ENCODE data around the gene INHBA. TPM values are rescaled to one million over a fixed set of nuclear protein-coding genes. Genes with fewer than 3 reads are reported as not detected.

The INHBA gene
- polyA plus RNA-seq (2013, experiment 1 of 2) = 0.21 TPM
- 0.17 TPM for polyA plus RNA-seq (2013, experiment 2 of 2)

DNA sequence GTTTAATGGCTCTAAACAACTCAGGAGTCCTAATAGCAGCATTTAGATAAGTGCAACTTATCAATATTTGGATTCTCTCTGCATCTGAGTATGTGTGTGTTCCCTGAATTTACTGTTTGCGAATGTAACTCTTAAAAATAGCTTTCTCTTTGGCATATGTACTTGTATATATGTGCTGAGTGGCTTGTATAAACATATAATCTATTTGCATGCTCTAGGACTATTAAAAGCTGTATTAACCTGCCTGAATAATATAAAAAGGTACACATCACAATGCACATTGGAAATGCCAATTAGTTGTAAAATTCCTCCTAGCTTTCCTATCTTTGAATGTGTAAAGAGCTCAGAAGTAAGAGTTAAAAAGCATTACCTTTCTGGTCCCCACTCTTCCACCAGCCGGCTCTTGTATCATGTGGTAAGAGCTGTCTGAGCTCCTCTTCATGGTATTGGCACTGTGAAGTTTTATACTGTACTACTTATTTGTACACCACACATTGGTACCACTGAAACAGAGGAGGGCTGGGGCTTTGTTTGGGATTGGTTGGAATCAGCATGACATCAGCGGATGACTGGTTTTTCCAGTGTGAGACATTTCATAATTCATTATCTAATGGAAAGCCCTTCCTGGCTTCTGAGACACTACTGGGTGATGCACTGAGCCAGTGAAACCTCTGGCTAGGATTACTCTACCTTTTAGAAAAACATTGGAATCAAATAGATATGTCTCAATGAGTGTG, at the start of gene INHBA:
TSS of gene INHBA (minus strand) at position 456 of the 737 bp plus-strand sequence. CDS start 2,716 bp downstream, outside the sequence.
- H2BK15ac ChIP-seq (replicated peaks; ENCODE audit: low read depth) = no peak within 1 kb of the TSS
- no peaks in the 10 kb centered on the region for H3K36me3 ChIP-seq (ENCODE audit: control insufficient read depth, insufficient read depth, low read length)
- H2BK120ac ChIP-seq (ENCODE audit: low read depth, low read length) = no peak within 1 kb of the TSS
- no peaks in the 10 kb centered on the region for H3K79me1 ChIP-seq (ENCODE audit: low read length)
- no peak within 1 kb of the TSS for H3K18ac ChIP-seq (ENCODE audit: low read length)
- DNase-seq = no peak
- no peaks in the 10 kb centered on the region for H3K79me2 ChIP-seq (ENCODE audit: control insufficient read depth, insufficient read depth, low read length)
- no peak within 1 kb of the TSS for H3K56ac ChIP-seq (ENCODE audit: low read length)
- H4K5ac ChIP-seq (ENCODE audit: low read length) = no peak within 1 kb of the TSS
- peaks cover 3% of the 10 kb centered on the region for H3K4me1 ChIP-seq (ENCODE audit: control insufficient read depth, low read depth, low read length)
- no peak within 1 kb of the TSS for H3K4ac ChIP-seq (ENCODE audit: low read depth, low read length)
- H3K9ac ChIP-seq (ENCODE audit: low read length) = no peak within 1 kb of the TSS
- H3K4me2 ChIP-seq (ENCODE audit: low read length) = no peak within 1 kb of the TSS
- H3K27ac ChIP-seq (ENCODE audit: low read depth, low read length) = no peak within 1 kb of the TSS
- no peak within 1 kb of the TSS for H3K23ac ChIP-seq (ENCODE audit: low read length)
- H2BK5ac ChIP-seq (ENCODE audit: low read length) = no peak within 1 kb of the TSS
- no peak within 1 kb of the TSS for H2AK5ac ChIP-seq (ENCODE audit: low read length)
- H3K27me3 ChIP-seq (ENCODE audit: insufficient read depth, low read length, poor library complexity) = no peaks in the 10 kb centered on the region
- no peak within 1 kb of the TSS for H3K4me3 ChIP-seq (ENCODE audit: low read length)
- H4K8ac ChIP-seq (ENCODE audit: low read depth, low read length) = no peak within 1 kb of the TSS
- no CpG with 5 or more reads among the region's 3 CpGs for WGBS (ENCODE audit: extremely low coverage, insufficient coverage, low lambda C conversion rate)

DNA sequence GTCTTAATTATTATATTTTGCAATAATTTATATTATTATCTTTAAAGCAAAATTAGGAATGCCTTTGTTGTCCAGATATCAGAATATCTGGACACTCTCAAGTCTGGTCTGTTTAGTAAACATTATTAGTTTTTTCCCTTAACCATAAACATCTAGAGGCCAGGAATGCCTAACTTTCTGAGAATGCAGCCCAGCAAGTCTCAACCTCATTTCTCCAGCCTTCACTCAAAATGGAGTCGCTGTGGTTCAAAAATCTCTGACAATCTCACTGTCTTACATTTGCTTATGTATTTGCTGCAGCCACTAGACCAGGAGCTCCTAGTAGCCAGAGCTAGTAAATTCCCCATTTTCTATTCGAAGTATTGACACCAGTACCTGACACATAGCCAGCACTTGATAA, 49.7 kb upstream of the INHBA start:
- Histone ChIP-seq H3K4ac (ENCODE audit: low read depth, low read length) (no peak overlapping the region), H3K23ac (ENCODE audit: low read length) (no peak overlapping the region), H3K27ac (ENCODE audit: low read depth, low read length) (no peak overlapping the region), H3K56ac (ENCODE audit: low read length) (no peak overlapping the region), H4K8ac (ENCODE audit: low read depth, low read length) (no peak overlapping the region), H3K4me2 (ENCODE audit: low read length) (no peak overlapping the region), H2BK15ac (replicated peaks; ENCODE audit: low read depth) (no peak overlapping the region), H3K4me3 (ENCODE audit: low read length) (no peak overlapping the region), H3K79me2 (ENCODE audit: control insufficient read depth, insufficient read depth, low read length) (no peaks in the 10 kb centered on the region), H2BK5ac (ENCODE audit: low read length) (no peak overlapping the region), H2AK5ac (ENCODE audit: low read length) (no peak overlapping the region), H3K18ac (ENCODE audit: low read length) (no peak overlapping the region), H3K36me3 (ENCODE audit: control insufficient read depth, insufficient read depth, low read length) (no peaks in the 10 kb centered on the region), H3K4me1 (ENCODE audit: control insufficient read depth, low read depth, low read length) (no peaks in the 10 kb centered on the region), H3K9ac (ENCODE audit: low read length) (no peak overlapping the region), H3K79me1 (ENCODE audit: low read length) (no peaks in the 10 kb centered on the region), H2BK120ac (ENCODE audit: low read depth, low read length) (no peak overlapping the region), H4K5ac (ENCODE audit: low read length) (no peak overlapping the region), H3K27me3 (ENCODE audit: insufficient read depth, low read length, poor library complexity) (no peaks in the 10 kb centered on the region)
- no peak for DNase-seq
- WGBS (ENCODE audit: extremely low coverage, insufficient coverage, low lambda C conversion rate) = no CpG with 5 or more reads among the region's 2 CpGs

DNA sequence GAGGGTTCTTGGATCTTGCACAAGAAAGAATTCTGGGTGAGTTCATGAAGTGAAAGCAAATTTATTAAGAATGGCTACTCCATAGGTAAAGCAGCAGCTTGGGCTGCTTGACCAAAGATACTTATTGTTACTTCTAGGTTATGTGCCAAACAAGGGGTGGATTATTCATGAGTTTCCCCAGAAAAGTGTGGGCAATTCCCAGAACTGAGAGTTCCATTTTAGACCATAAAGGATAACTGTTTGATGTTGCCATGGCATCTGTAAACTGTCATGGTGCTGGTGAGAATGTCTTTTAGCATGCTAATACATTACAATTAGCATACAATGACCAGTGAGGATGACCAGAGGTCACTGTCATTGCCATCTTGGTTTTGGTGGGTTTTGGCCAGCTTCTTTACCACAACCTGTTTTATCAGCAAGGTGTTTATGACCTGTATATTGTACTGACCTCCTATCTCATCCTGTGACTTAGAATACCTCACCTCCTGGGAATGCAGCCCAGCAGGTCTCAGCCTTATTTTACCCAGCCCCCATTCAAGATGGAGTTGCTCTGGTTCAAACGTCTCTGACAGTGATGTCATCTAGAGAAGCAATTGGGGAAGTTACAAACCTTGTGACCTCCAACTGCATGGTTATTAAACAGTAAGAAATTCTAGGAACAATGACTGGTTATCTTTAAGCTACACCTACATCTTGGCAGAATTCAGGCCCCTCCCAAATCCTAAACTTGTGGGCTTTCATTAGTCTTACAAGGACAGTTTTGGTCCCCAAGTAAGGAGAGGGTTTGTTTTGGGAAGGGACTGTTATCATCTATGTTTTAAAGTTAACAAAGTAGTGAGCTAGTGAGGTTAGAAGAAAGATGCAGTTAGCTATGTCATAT, 48.0 kb upstream of the INHBA start:
- Histone ChIP-seq H3K4me2 (ENCODE audit: low read length) (no peak overlapping the region), H2BK5ac (ENCODE audit: low read length) (no peak overlapping the region), H3K27ac (ENCODE audit: low read depth, low read length) (no peak overlapping the region), H3K27me3 (ENCODE audit: insufficient read depth, low read length, poor library complexity) (no peaks in the 10 kb centered on the region), H3K9ac (ENCODE audit: low read length) (no peak overlapping the region), H3K4me1 (ENCODE audit: control insufficient read depth, low read depth, low read length) (no peaks in the 10 kb centered on the region), H3K23ac (ENCODE audit: low read length) (no peak overlapping the region), H3K36me3 (ENCODE audit: control insufficient read depth, insufficient read depth, low read length) (no peaks in the 10 kb centered on the region), H3K79me2 (ENCODE audit: control insufficient read depth, insufficient read depth, low read length) (no peaks in the 10 kb centered on the region), H3K18ac (ENCODE audit: low read length) (no peak overlapping the region), H2BK120ac (ENCODE audit: low read depth, low read length) (no peak overlapping the region), H2BK15ac (replicated peaks; ENCODE audit: low read depth) (no peak overlapping the region), H4K5ac (ENCODE audit: low read length) (no peak overlapping the region), H4K8ac (ENCODE audit: low read depth, low read length) (no peak overlapping the region), H3K4ac (ENCODE audit: low read depth, low read length) (no peak overlapping the region), H3K79me1 (ENCODE audit: low read length) (no peaks in the 10 kb centered on the region), H2AK5ac (ENCODE audit: low read length) (no peak overlapping the region), H3K56ac (ENCODE audit: low read length) (no peak overlapping the region), H3K4me3 (ENCODE audit: low read length) (no peak overlapping the region)
- WGBS (ENCODE audit: extremely low coverage, insufficient coverage, low lambda C conversion rate) = no CpG with 5 or more reads among the region's 1 CpG
- DNase-seq = peak; percentile 57

DNA sequence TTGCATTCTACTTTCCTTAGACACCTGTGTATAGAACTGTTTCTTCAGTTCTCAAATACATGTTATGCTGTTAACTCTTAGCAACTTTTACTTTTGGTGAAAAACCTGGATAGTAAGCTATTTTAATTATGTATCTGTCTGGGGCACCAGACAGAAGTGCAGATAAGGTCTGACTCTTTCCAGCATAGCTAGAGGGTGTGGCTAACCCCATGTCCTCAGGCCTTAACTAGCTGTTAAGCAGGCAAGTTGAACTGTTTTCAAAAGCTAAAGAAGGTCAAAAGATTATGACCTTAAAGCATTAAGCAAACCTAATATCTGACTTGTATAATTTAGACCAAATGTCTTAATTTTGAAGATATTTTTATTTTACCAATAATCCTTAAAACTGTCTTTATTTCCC, 45.1 kb upstream of the INHBA start:
- H4K8ac ChIP-seq (ENCODE audit: low read depth, low read length) = no peak overlapping the region
- no peak overlapping the region for H3K56ac ChIP-seq (ENCODE audit: low read length)
- H3K79me2 ChIP-seq (ENCODE audit: control insufficient read depth, insufficient read depth, low read length) = no peaks in the 10 kb centered on the region
- H3K18ac ChIP-seq (ENCODE audit: low read length) = no peak overlapping the region
- H3K79me1 ChIP-seq (ENCODE audit: low read length) = no peaks in the 10 kb centered on the region
- no peaks in the 10 kb centered on the region for H3K36me3 ChIP-seq (ENCODE audit: control insufficient read depth, insufficient read depth, low read length)
- H2BK5ac ChIP-seq (ENCODE audit: low read length) = no peak overlapping the region
- H3K27ac ChIP-seq (ENCODE audit: low read depth, low read length) = no peak overlapping the region
- no peak overlapping the region for H3K23ac ChIP-seq (ENCODE audit: low read length)
- no peak overlapping the region for H3K4me3 ChIP-seq (ENCODE audit: low read length)
- H2BK15ac ChIP-seq (replicated peaks; ENCODE audit: low read depth) = no peak overlapping the region
- no peak overlapping the region for H2AK5ac ChIP-seq (ENCODE audit: low read length)
- H3K9ac ChIP-seq (ENCODE audit: low read length) = no peak overlapping the region
- no peak for DNase-seq
- H3K27me3 ChIP-seq (ENCODE audit: insufficient read depth, low read length, poor library complexity) = no peaks in the 10 kb centered on the region
- no peak overlapping the region for H4K5ac ChIP-seq (ENCODE audit: low read length)
- H2BK120ac ChIP-seq (ENCODE audit: low read depth, low read length) = no peak overlapping the region
- no peaks in the 10 kb centered on the region for H3K4me1 ChIP-seq (ENCODE audit: control insufficient read depth, low read depth, low read length)
- H3K4ac ChIP-seq (ENCODE audit: low read depth, low read length) = no peak overlapping the region
- no peak overlapping the region for H3K4me2 ChIP-seq (ENCODE audit: low read length)

DNA sequence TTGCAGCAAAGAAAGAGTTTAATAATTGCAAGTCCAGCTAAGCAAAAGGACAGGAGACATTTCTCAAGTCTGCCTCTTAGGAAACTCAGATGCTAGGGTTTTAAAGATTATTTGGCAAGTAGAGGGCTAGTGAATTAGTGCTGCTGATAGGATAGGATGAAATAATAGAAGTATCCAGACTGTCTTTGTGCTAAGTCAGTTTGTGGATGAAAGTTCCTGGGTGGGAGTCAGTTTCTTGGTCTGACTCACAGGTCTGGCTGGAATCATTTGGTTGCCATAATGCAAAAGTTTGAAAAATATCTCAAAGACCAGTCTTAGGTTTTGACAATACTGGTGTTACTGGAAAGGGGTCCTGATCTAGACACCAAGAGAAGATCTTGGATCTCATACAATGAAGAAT, 42.6 kb upstream of the INHBA start:
- Histone ChIP-seq H3K27me3 (ENCODE audit: insufficient read depth, low read length, poor library complexity) (no peaks in the 10 kb centered on the region), H3K23ac (ENCODE audit: low read length) (no peak overlapping the region), H3K56ac (ENCODE audit: low read length) (no peak overlapping the region), H4K8ac (ENCODE audit: low read depth, low read length) (no peak overlapping the region), H3K9ac (ENCODE audit: low read length) (no peak overlapping the region), H3K4me3 (ENCODE audit: low read length) (no peak overlapping the region), H2BK5ac (ENCODE audit: low read length) (no peak overlapping the region), H3K4ac (ENCODE audit: low read depth, low read length) (no peak overlapping the region), H3K36me3 (ENCODE audit: control insufficient read depth, insufficient read depth, low read length) (no peaks in the 10 kb centered on the region), H4K5ac (ENCODE audit: low read length) (no peak overlapping the region), H2BK120ac (ENCODE audit: low read depth, low read length) (no peak overlapping the region), H2AK5ac (ENCODE audit: low read length) (no peak overlapping the region), H3K18ac (ENCODE audit: low read length) (no peak overlapping the region), H3K79me2 (ENCODE audit: control insufficient read depth, insufficient read depth, low read length) (no peaks in the 10 kb centered on the region), H3K4me2 (ENCODE audit: low read length) (no peak overlapping the region), H3K27ac (ENCODE audit: low read depth, low read length) (no peak overlapping the region), H3K4me1 (ENCODE audit: control insufficient read depth, low read depth, low read length) (no peaks in the 10 kb centered on the region), H3K79me1 (ENCODE audit: low read length) (no peaks in the 10 kb centered on the region), H2BK15ac (replicated peaks; ENCODE audit: low read depth) (no peak overlapping the region)
- DNase-seq = no peak

Measured in mesendoderm (in vitro differentiated cells).